Stomach (tissue), 4 donors: ENCODE results near the gene MASP1.

Experiments
- CTCF ChIP-seq, 7 experiments: fragments of 450-650 bp in 4 of 7; fragments of 200-600 bp in 3 of 7; sonication (generic) in 3 of 7; IDR thresholded peaks; one replicate each; pipeline ENCODE4 v1.5.1; 2016 to 2019; ENCODE audit warnings: antibody characterized with exemption in 7 of 7, control low read depth in 2 of 7, mild to moderate bottlenecking in 1 of 7
- POLR2A ChIP-seq, 4 donors: fragments of 450-650 bp; IDR thresholded peaks; one replicate each; pipeline ENCODE4 v1.6.1; 2016; ENCODE audit warnings: antibody characterized with exemption in 4 of 4, control low read depth in 2 of 4, mild to moderate bottlenecking in 1 of 4, moderate library complexity in 1 of 4
- POLR2AphosphoS5 ChIP-seq, 3 donors: sonication (generic); formaldehyde crosslinking; IDR thresholded peaks; one replicate each; pipeline ENCODE4 v1.6.1; 2016; ENCODE audit warnings: antibody characterized with exemption in 3 of 3

GRCh38 chr3:187291001-187291511 lies 481 bp downstream of the MASP1 start:
- no peak for TF ChIP-seq CTCF (IDR thresholded peaks at IDR 0.05)
- TF ChIP-seq POLR2A (IDR thresholded peaks at IDR 0.05) = no peak
- TF ChIP-seq POLR2AphosphoS5 (IDR thresholded peaks at IDR 0.05) = no peak
